SKM-1 treated with dmso at 0.1 percent for 144 hours (cell line): Measurements from ENCODE around the gene C18orf54.
"Not testable (repeated sequence)": the region's sequence is repeated elsewhere in the genome, so short reads cannot be mapped to it uniquely, and the experiment has no call there.

Experiments used
- DNase-seq: peaks from one replicate; lab custom pipeline; 2025; ENCODE audit not compliant: unreplicated experiment; lab: John Stamatoyannopoulos, UW

Gene C18orf54

GRCh38 chr18:54386800-54387495, 29.2 kb downstream of the C18orf54 start:
- DNase-seq, result not testable (repeated sequence)

- DNase-seq, result no peak
Measured at GRCh38 chr18:54387631-54388030, 29.9 kb downstream of the C18orf54 start.

DNA sequence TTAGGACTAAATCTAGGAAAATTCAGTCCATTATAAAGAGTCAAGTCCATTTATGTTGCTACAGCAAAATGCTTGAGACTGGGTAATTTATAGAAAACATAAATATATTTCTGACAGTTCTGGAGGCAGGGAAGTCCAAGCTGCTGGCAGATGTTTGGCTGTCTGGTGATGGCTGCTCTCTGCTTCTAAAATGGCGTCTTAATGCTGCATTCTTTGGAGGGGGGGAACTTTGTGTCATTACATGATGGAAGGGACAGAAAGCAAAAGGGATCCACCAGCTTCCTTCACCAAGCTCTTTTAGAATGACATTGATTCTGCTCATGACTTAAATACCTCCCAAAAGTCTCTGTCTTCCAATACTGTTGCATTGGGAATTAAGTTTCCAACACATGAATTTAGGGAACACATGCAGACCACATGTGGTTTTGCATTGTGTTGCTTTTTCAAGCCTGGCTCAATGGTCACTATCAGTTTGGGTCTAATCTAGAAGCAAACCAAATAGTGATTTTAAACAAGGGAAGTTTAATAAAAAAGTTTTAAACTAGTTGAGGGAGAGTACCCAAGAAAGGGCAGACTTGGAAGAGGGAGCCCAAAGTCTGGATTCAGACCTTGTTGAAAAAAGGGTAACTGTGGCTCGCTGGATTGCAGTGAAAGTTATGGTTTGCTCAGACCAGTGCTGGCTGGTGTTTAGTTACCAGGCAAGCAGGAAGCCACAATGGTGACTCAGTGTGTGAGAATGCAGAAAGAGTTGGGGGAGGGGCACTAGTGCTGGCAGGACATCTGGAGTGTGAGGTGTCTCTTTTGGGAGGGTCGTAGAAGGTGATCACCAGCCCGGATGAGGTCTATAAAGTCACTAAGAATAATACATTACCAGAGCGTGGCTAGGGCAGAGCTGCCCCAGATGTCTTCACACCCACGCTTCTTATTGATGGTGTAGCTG, 30.8 kb downstream of the C18orf54 start:
- peak; percentile 84 for DNase-seq

DNA sequence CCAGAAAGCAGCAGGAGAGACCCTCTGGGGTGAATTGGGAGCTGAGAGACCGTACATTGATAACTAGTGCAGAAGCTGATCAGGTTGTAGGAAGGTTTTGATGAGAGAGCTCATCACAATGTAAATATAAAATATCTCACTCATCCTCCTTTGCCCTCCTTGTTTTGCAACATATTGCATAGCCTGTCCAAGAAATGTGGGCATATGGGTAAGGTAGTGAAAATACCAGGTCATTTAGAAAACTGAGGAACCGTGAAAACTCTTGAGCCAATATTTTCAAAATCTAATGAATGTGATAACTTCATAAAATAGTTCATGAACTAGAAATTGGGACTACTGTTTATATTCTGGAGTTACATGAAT, 31.4 kb downstream of the C18orf54 start:
- DNase-seq, result no peak

- DNase-seq, result no peak
Measured at GRCh38 chr18:54390838-54391237, 33.1 kb downstream of the C18orf54 start.

DNA sequence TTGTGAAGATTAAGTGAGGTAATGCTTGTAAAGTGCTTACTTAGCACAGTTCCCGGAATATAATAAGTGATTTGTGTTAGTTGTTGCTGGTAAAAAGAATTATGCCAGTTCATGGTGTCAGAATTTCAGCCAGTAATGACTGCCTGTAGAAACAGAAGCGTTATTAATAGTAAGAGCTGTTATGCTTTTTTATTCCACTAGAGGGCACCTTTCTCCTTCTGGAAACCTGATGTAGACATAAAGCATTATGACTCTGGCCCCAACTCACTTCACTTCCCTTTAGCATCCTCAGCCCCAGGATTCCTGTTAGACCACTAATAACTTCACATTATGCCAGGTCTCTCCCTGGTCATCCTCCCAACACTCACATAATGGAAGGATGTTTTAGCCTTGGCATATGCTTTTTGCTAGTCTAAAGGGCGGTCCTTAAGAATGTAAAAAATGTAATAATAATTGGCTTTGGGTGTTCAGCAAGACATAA, 34.9 kb downstream of the C18orf54 start:
- peak; percentile 86 for DNase-seq

DNA sequence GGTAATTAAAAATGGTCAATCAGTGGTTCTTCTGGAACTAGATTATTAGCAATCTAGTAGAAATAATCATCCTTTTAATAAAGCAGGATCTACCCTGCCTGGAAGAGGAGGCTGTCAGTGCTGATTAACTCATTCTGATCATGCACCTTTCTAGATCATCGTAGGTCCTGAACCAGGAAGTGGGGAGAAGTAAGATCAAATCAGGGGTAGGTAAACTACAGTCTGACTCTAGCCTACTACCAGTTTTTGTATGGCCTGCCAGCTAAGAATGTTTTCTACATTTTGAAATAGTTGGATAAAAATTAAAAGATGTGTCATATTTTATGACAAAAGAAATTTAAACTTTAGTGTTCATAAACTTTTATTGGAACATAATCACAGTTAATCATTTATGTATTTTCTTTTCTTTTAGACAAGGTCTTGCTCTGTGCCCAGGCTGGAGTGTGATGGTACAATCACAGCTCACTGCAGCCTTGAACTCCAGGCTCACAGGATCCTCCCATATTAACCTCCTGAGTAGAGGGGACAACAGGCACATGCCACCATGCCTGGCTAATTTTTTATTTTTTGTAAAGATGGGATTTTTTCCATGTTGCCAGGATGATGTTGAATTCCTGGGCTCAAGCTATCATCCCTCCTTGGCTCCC, 36.1 kb downstream of the C18orf54 start:
- no peak for DNase-seq

- no peak for DNase-seq
Measured at GRCh38 chr18:54396760-54397159, 39.1 kb downstream of the C18orf54 start.

GRCh38 chr18:54405290-54405689, 47.6 kb downstream of the C18orf54 start:
- no peak for DNase-seq

DNA sequence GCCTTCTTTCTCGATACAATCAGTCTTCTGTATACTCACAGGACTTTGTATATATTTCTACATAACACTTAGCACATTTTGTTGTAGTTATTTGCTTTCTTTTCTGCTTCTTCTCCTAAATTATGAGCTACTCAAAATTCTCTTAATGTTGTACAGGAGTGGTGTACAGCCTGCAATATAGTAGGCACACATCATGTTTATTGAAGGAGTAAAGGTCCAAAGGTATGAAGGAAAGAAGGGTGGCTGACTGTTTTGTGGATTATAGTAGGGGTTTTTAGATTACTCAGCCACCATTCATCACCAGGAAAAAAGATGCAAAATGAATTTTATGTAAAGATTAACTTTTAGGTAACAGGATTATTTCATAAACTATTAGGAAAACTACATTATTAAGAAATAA, 54.1 kb downstream of the C18orf54 start:
- DNase-seq, result no peak

- no peak for DNase-seq
Measured at GRCh38 chr18:54415086-54415485, 57.4 kb downstream of the C18orf54 start.

DNA sequence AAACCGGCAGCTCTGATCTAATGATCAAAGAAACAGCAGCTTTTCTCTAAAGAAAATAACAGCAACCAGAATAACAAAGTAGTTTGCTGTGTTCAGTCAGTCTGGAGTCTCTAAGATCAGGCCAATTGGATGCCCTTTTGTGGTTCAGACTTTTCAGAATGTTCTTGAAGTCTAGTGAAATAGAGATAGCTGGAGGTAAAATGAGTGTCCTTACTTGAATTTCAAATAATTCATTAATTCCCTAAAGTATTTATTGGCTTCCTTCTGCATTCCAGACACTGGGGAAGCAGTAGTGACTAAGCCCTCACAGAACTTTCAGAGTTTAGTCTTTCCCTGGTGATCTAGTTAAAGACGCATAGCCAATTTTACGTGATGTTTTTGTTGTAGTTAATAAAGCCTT, 58.7 kb downstream of the C18orf54 start:
- no peak for DNase-seq

DNA sequence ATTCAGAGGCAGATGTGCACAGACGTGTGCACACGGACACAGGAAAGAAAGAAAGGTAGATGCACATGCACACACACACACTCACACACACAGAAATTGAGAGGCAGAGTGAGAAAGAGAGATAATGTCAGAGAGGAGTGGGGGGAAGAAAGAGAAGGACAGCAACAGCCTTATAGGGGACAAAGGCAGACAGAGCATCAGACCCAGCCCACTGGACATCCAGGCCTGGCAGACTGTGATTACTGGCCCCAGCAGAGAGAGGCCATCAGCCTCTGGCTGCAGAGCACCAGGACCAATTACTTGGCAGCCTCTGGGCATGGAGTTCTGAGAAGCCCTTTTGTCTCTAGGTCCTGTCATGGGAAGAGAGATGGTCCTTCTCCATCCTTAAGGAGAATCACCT, 66.1 kb downstream of the C18orf54 start:
- DNase-seq, result no peak

- no peak for DNase-seq
Measured at GRCh38 chr18:54426085-54426665, 68.5 kb downstream of the C18orf54 start.
